Limb (tissue), 2 donors: ENCODE data around the gene INF2.

ENCODE experiments used
- DNase-seq, 2 donors: peaks; one replicate each; pipeline ENCODE4 v3.0.0-alpha.2; 2016; ENCODE audit errors: extremely low spot score in 2 of 2

INF2 gene

DNA sequence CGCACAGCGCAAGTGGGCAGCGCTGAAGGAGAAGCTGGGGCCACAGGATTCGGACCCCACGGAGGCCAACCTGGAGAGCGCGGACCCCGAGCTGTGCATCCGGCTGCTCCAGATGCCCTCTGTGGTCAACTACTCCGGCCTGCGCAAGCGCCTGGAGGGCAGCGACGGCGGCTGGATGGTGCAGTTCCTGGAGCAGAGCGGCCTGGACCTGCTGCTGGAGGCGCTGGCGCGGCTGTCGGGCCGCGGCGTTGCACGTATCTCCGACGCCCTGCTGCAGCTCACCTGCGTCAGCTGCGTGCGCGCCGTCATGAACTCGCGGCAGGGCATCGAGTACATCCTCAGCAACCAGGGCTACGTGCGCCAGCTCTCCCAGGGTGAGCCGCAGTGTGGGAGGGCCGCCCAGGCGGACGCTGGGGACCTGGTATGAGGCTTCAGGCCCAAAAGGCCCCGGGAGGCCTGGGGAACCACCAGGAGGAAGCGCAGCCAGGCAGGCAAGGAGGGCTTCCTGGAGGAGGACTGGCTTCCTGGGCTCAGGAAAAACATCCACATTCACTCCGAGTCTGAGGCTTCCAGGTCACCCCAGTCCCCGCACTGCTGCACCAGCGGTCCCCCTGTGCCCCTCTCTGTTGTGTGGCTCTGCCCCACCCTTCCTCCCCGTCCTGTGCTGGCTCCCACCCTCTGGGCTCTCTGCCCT, 12.1 kb downstream of the INF2 start:
- no peak for DNase-seq

GRCh38 chr14:104702106-104702505, 12.7 kb downstream of the INF2 start:
- DNase-seq, result no peak

DNA sequence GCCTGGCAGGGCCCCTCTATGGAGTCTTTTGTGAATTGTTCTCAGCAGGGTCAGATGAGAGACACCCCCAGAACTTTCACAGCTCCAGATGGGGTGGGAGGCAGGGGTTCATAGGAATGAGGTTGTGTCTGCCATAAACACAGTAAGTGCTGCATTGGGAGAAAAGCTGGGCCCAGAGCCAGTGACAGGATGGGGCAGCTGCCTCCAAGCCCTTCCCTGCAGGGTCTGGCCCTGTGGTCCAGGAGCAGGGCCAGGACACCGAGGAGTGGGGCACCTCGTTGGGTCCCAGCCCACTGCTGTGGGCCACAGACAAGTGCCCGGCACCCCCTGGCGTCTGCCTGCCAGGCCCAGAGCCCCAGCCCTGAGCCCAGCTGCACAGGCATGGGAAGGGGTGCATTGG, 13.3 kb downstream of the INF2 start:
- DNase-seq, result no peak

DNA sequence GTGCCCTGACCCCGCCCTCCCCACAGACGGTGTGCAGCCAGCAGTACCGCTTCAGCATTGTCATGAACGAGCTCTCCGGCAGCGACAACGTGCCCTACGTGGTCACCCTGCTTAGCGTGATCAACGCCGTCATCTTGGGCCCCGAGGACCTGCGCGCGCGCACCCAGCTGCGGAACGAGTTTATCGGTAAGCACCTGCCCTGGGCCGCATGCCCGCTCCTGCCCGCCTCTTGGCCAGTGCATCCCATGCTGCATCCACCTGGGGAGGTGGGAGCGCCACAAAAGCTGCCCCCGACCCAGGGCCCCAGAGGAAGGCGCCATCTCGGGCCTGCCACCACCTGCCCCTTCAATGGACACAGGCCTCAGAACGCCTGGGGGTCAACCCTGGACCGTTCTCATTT, 13.9 kb downstream of the INF2 start:
- no peak for DNase-seq

GRCh38 chr14:104704252-104704651, 14.8 kb downstream of the INF2 start:
- no peak for DNase-seq

- DNase-seq, result no peak
These were observed 16.1 kb downstream of the INF2 start for GRCh38 chr14:104705340-104706047.

DNA sequence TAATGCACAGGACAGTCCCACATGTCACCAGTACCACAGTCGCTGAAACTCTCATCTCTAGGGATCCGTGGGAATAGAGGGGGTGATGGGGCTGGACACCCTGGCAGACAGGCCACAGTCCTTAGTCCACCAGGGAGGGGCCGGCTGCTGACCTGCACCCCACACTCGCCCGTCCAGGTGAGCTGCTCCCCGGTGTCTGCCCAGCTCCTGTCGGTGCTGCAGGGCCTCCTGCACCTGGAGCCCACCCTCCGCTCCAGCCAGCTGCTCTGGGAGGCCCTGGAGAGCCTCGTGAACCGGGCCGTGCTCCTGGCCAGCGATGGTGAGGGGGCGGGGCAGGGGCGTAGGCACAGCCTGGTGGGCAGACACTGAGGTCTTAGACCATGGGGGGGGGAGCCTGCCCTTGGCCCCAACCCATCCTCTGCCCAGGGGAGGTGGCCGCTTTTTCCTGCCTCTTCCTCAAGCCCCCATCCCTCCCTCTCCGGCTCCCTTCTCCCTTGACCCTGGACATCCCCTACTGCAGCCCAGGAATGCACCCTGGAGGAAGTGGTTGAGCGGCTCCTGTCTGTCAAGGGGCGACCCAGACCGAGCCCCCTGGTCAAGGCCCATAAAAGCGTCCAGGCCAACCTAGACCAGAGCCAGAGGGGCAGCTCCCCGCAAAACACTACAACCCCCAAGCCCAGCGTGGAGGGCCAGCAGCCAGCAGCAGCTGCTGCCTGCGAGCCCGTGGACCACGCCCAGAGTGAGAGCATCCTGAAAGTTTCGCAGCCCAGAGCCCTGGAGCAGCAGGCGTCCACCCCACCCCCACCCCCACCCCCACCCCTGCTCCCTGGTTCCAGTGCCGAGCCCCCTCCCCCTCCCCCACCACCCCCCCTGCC, 17.6 kb downstream of the INF2 start:
- no peak for DNase-seq

DNA sequence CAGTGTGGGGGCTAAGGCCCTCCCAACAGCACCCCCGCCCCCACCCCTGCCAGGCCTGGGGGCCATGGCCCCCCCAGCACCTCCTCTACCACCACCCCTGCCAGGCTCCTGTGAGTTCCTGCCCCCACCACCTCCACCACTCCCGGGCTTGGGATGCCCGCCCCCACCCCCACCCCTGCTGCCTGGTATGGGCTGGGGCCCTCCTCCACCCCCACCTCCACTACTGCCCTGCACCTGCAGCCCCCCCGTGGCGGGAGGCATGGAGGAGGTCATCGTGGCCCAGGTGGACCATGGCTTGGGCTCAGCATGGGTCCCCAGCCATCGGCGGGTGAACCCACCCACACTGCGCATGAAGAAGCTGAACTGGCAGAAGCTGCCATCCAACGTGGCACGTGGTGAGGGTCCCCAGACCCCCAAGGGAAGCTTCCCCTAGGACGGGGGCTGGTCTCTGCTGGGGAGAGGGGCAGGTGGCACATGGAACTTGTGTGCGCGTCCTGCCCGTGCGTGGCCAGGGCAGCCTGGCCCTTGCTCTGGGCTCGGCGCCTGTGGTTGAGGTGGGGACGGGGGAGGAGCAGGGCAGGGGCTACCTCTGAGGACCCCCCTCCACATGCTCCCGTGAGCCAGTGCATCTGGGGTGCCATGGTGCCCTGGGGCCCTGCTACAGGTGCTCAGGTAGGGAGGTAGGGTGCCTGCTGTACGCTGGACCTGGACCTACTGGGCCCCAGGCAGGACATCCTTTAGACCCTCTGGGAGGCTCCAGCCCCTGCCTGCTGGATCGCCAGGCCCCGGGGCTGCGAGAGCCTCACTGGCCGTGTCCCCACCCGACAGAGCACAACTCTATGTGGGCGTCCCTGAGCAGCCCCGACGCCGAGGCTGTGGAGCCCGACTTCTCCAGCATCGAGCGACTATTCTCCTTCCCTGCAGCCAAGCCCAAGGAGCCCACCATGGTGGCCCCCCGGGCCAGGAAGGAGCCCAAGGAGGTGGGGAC, 18.5 kb downstream of the INF2 start:
- DNase-seq, result no peak

DNA sequence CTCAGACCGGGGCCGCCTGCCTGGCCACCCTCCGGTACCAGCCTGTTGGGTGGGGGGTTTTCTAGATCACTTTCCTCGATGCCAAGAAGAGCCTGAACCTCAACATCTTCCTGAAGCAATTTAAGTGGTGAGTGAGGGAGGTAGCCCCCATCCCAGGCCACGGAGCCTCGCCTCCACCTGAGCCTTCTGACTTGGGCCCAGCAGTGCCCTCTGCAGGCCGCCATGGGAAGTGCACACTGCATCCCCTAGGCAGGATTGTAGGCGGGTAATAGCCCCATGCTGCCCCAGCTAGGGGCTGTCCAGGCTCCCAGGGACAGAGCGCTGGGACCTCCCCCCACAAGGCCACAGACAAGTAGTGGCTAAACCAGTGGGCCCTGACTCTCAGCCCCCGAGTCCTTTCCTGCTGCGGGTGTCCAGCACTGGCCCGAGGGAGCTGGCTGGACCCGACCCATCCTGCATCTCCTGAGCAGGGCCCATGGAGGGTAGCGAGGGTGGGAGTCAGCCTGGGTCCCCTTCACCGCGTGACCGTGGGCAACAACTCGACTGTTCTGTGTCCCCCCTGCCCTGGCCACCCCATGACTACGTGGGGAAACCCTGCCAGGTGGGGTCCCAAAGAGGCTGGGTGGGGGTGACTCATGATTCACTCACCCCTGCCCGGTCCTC, 19.3 kb downstream of the INF2 start:
- peak; percentile 55 to 85 for DNase-seq

DNA sequence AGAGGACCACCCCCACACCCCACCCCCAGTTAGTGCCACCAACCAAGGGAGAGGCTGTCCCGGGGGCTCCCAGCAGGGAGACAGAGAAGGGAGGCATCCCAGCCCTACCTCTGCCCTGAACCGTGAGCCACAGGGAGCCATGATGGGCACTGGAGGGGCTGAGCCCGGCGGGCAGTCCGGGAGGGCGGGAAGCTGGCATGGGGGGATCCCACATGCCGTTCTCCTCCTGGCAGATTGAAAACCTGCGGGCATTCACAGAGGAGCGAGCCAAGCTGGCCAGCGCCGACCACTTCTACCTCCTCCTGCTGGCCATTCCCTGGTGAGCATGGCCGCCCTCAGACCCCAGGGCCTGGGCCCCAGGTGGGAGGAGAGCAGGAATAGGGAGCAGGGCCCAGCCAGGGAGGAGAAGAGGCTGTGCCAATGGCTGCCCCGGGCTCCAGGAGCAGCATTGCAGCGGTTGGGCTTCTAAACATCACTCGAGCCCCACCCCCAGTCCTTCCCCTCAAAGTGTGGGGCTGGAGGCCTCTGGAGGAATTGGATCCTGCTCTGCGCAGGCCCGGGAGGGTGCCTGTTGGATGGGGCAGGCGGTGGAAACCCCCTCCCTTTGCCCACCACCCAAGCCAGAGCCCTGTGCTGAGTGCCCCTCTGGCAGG, 20.1 kb downstream of the INF2 start:
- DNase-seq, result no peak

- no peak for DNase-seq
These were observed 20.8 kb downstream of the INF2 start for GRCh38 chr14:104710071-104710735.

GRCh38 chr14:104712881-104713734, 23.7 kb downstream of the INF2 start:
- DNase-seq, result no peak

DNA sequence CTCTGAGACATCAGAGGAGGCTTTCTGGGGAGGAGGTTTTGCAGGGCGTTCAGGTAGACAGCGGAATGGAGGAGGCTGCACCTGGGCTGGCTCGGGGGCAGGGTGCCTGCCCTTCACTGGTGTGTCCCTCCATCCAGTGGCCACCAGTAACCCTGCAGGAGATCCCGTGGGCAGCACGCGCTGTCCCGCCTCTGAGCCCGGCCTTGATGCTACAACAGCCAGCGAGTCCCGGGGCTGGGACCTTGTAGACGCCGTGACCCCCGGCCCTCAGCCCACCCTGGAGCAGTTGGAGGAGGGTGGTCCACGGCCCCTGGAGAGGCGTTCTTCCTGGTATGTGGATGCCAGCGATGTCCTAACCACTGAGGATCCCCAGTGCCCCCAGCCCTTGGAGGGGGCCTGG, 24.6 kb downstream of the INF2 start:
- DNase-seq, result no peak

DNA sequence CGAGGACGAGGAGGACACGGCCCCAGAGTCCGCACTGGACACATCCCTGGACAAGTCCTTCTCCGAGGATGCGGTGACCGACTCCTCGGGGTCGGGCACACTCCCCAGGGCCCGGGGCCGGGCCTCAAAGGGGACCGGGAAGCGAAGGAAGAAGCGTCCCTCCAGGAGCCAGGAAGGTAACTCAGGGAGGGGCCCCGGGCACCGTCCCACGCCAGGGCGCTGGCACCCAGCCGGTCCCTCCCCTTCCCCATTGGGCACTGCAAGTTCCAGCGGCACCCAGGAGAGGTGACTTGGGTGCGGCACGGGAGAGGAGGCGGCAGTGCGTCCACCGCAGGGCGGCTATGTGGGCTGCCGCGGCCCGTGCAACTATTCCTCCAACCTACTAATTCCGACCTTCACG, 25.3 kb downstream of the INF2 start:
- DNase-seq, result no peak

GRCh38 chr14:104715416-104715815, 26.0 kb downstream of the INF2 start:
- no peak for DNase-seq

GRCh38 chr14:104715871-104716270, 26.5 kb downstream of the INF2 start:
- no peak for DNase-seq

DNA sequence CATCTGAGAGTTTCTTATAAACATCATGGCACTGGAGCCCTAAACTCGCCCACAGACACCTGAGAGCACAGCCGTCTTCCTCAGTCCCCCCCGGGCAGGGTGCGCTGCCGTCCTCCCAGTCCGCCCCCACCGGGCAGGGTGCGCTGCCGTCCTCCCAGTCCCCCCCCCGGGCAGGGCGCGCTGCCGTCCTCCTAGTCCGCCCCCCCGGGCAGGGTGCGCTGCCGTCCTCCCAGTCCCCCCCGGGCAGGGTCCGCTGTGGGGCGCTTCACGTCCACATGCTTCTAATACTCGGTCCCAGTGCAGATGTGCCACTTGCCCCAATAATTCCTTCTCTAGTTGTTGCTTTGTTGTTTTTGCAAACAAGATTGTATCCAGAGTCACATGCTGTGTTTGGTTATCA, 27.7 kb downstream of the INF2 start:
- DNase-seq, result no peak

DNA sequence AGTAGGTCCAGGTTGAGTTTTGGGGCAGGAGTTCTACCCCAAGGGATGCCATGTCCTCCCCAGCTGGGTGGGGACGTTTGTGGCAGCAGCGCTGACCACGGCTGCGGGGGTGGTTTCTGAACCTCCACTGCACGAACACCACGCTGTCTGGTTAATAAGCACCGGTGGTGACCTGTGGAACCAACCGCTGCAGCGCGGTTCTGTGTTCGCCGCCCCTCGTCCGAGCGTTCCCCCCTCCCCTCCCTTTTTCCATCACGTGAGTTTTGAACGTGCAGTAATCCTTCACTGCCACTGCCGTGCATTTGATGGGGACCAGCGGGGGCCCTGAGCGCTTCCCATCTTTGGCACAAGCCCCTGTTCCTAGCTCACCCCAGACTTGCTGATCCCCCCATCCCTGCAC, 28.2 kb downstream of the INF2 start:
- DNase-seq, result no peak

- DNase-seq, result no peak
These were observed 28.7 kb downstream of the INF2 start for GRCh38 chr14:104718147-104718546.
